AG10803 (cell line): ENCODE measurements around the gene ZSCAN23.
"Not testable (repeated sequence)": the region's sequence is repeated elsewhere in the genome, so short reads cannot be mapped to it uniquely, and the experiment has no call there.

Experiments used
- DNase-seq: peaks from one replicate; pipeline ENCODE4 v3.0.0; 2010; ENCODE audit warnings: low read depth
- H3K4me3 ChIP-seq: 2 replicates; pipeline ENCODE4 v1.5.1; 2011; ENCODE audit warnings: mild to moderate bottlenecking, low read length, control low read depth
- TF ChIP-seq, protein P1 (sequence below): conservative IDR thresholded peaks from 2 replicates; pipeline ENCODE4 v1.5.1; 2011; ENCODE audit warnings: mild to moderate bottlenecking, low read length, control low read depth, inconsistent platforms

ZSCAN23 gene

DNA sequence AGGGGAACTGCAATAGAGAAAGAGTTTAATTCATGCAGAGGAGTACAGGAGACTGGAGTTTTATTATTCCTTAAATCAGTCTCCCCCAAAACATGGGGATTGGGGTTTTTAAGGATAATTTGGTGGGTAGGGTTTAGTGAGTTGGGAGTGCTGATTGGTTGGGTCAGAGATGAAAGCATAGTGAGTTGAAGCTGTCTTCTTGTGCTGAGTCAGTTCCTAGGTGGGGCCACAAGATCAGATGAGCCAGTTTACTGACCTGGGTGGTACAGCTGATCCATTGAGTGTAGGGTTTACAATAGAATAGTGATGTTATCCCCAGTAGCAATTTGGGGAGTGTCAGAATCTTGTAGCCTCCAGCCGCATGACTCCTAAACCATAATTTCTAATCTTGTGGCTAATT lies 43.2 kb upstream of the ZSCAN23 start:
- no peak for DNase-seq
- TF ChIP-seq, protein P1, sequence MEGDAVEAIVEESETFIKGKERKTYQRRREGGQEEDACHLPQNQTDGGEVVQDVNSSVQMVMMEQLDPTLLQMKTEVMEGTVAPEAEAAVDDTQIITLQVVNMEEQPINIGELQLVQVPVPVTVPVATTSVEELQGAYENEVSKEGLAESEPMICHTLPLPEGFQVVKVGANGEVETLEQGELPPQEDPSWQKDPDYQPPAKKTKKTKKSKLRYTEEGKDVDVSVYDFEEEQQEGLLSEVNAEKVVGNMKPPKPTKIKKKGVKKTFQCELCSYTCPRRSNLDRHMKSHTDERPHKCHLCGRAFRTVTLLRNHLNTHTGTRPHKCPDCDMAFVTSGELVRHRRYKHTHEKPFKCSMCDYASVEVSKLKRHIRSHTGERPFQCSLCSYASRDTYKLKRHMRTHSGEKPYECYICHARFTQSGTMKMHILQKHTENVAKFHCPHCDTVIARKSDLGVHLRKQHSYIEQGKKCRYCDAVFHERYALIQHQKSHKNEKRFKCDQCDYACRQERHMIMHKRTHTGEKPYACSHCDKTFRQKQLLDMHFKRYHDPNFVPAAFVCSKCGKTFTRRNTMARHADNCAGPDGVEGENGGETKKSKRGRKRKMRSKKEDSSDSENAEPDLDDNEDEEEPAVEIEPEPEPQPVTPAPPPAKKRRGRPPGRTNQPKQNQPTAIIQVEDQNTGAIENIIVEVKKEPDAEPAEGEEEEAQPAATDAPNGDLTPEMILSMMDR = no peak
- H3K4me3 ChIP-seq = no peak overlapping the region

DNA sequence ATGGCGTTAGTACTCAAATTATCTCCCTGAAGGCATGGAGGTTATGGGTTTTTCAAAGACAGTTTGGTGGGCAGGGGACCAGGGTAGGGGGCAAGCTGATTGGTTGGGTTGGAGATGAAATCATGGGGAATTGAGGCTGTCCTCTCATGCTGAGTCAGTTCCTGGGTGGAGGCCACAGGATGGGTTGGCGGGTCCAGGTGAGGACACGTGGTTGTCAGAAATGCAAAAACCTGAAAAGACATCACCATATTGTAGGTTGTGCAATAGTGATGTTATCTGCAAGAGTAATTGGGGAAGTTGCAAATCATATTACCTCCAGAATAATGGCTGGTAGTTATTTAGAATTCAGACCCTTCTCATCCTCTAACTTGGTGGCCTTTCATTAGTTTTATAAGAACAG lies 42.2 kb upstream of the ZSCAN23 start:
- TF ChIP-seq, protein P1 = no peak
- no peak overlapping the region for H3K4me3 ChIP-seq
- no peak for DNase-seq

DNA sequence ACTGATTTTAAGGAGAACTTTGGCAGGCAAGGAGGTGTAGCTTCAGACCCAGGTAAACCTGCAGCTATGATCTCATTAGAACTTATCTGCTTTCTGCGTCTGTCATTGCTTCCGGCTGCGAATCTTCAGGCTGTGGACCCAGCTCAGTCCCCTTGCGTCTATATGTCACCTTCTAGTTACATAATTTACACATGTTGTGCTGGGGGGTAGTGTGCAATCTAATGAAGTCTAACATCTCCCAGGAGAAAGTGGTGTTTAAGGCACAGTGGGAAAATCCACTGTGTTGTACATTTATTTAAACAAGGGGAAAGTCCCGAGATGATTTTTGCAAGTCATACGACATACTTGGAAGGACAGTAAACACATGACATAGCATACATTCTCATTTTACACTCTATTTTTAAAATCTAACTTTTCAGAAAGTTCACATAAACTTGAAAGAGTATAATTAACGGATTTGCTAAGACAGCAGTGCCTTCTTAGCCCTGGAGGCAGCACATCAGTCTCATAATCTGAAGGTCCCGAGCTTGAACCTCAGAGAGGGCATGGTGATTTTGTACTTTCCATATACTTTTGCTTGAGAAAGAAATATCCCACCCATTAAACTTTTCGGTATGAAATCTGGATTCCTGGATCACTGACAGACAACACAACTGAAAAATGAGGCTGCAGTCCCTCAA lies 37.1 kb upstream of the ZSCAN23 start:
- H3K4me3 ChIP-seq = no peak overlapping the region
- TF ChIP-seq, protein P1 = no peak
- DNase-seq = no peak

DNA sequence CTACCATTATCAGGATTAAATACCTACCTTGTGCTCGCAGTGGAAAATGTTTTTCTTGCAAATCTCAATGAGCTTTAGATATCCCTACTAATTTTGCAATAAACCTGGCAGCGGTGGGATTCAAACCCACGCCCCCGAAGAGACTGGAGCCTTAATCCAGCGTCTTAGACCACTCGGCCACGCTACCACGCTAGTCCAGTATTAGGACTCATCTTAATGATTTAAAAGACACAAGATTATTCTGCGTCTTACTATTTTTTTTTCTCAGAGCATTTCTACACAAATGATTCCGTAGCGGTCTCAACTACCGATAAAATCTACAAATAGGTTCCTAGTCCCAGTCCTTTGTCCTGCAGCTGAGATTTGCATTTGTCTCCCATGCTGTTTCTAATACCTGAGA lies 35.2 kb upstream of the ZSCAN23 start:
- TF ChIP-seq, protein P1 = no peak
- no peak for DNase-seq
- H3K4me3 ChIP-seq = no peak overlapping the region

DNA sequence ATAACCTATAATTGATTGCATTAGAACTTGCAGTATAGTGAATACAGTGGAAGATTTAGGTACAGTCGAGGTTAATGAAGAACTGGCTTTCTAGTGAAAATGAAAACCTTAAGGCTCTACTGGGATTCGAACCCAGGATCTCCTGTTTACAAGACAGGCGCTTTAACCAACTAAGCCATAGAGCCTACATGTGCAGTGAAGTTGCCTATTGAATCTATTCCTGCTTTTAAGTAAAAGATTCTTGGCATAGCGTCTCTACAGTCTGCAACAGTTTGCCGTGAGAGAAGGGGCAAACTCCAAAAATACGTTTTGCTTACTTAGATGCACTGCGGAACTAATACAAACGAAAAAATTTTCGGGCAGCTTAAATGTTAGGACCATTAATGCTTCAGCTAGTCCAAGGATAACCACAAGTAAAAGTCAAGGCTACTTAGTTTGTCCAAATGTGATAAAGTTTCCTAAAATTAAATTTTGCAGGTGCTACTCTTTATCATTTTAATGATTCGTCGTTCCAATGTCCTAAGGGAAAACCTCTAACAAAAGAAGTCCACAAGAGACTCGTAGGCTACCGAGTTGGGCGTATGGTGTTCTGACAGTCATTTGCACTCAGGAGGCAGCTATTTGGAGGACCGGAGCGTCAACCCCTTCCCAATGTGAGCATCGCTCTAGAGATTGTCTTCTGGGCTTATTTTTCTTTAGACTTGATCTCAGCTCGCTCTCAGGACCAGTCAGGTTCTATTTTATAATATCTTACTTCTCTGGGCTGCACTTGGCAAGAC lies 31.3 kb upstream of the ZSCAN23 start:
- DNase-seq = peak; percentile 83
- peak overlapping the region; percentile 50 for H3K4me3 ChIP-seq
- TF ChIP-seq, protein P1 = no peak

DNA sequence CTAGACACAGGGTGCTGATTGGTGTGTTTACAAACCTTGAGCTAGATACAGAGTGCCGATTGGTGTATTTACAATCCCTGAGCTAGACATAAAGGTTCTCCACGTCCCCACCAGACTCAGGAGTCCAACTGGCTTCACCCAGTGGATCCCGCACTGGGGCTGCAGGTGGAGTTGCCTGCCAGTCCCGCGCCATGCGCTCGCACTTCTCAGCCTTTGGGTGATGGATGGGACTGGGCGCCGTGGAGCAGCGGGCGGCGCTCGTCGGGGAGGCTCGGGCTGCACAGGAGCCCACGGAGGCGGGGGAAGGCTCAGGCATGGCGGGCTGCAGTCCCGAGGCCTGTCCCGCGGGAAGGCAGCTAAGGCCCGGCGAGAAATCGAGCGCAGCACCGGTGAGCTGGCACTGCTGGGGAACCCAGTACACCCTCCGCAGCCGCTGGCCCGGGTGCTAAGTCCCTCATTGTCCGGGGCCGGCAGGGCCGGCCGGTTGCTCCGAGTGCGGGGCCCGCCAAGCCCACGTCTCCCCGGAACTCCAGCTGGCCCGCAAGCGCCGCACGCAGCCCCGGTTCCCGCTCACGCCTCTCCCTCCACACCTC lies 26.0 kb upstream of the ZSCAN23 start:
- H3K4me3 ChIP-seq, DNase-seq: not testable (repeated sequence)

DNA sequence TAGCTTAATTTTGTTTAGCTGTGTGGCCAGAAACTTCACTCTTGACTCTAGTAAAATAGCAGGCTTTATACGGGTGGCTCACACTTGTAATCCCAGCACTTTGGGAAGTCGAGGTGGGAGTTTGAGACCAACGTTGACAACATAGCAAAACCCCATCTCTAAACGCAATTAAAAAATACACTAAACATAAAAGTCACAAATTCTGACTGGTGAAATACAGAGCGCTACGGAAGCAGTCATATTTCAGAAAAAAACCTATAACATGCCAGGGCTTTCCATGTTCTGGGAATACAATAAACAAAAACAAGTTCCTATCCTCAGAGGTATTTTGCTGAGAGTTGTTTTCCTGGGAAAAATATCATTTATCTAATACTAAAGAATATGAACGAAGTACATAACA lies 24.8 kb upstream of the ZSCAN23 start:
- no peak for DNase-seq
- TF ChIP-seq, protein P1 = no peak

More for the DNA sequence above, 24.8 kb upstream of the ZSCAN23 start:
- no peak overlapping the region for H3K4me3 ChIP-seq
